ENCODE measurements around the gene PNO1.

The PNO1 gene

DNA sequence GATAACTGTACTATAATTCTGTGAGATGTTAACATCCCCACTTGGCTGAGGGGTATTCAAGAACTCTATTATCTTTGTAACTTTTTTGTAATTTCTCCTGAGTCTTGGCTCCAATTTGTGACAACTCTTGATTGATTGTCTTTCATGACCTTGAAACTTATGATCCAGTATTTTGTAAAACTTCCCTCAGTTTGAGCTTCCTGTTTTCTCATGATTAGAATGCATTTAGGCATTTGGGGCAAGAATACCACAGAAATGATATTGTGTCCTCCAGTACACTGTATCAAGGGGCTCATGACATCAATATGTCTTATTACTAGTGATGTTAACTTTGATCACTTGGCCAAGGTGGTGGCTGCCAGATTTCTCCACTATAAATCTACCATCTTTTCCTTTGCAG, 37.4 kb downstream of the PNO1 start:
- Histone ChIP-seq H2AFZ (no peak overlapping the region), H3K27me3 (ENCODE audit: control insufficient read depth, insufficient read depth, low read length) (no peaks in the 10 kb centered on the region), H3K36me3 (ENCODE audit: control insufficient read depth, insufficient read depth, low read length) (no peaks in the 10 kb centered on the region), H3K4me3 (ENCODE audit: low read depth, low read length) (no peak overlapping the region), H3K79me2 (peaks cover 17% of the 10 kb centered on the region), H3K9me3 (ENCODE audit: control insufficient read depth, low read length) (no peaks in the 10 kb centered on the region), H3K27ac (no peak overlapping the region), H3K4me1 (peaks cover 3% of the 10 kb centered on the region), H3K9ac (no peak overlapping the region), H3K4me2 (ENCODE audit: low read length) (no peak overlapping the region)
- TF ChIP-seq, protein P1, sequence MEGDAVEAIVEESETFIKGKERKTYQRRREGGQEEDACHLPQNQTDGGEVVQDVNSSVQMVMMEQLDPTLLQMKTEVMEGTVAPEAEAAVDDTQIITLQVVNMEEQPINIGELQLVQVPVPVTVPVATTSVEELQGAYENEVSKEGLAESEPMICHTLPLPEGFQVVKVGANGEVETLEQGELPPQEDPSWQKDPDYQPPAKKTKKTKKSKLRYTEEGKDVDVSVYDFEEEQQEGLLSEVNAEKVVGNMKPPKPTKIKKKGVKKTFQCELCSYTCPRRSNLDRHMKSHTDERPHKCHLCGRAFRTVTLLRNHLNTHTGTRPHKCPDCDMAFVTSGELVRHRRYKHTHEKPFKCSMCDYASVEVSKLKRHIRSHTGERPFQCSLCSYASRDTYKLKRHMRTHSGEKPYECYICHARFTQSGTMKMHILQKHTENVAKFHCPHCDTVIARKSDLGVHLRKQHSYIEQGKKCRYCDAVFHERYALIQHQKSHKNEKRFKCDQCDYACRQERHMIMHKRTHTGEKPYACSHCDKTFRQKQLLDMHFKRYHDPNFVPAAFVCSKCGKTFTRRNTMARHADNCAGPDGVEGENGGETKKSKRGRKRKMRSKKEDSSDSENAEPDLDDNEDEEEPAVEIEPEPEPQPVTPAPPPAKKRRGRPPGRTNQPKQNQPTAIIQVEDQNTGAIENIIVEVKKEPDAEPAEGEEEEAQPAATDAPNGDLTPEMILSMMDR (IDR thresholded peaks at IDR 0.05) = no peak

DNA sequence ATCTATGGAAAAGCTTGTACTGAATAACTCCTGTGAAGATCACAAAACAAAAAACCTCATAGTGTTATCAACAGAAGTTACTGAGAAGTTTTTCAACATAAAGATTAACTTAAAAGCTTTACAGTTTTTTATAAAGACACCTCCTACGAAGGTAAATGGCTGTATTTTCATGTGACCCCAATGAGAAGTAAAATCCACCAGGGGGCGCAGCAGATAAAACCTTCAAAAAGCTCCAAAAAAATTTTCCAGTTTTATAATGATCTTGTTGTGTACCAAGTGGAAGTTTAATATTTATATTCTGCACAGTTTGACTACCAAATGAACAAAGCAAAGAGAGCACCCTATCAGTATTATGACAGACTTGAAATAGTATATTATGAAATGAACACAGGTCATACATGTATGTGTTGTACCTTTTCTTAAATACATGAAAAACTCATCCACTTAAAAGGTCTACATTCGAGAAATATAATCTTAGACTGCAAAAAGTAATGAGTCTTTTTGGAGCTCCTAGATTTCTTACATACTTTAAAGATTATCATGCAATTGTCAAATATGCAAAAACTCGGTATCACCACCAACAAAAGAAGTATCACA, 38.5 kb downstream of the PNO1 start:
- TF ChIP-seq, protein P1 (IDR thresholded peaks at IDR 0.05) = peak; percentile 80
- no peak overlapping the region for H3K9ac ChIP-seq
- no peak overlapping the region for H3K4me3 ChIP-seq (ENCODE audit: low read depth, low read length)
- no peak overlapping the region for H3K27ac ChIP-seq
- no peaks in the 10 kb centered on the region for H3K36me3 ChIP-seq (ENCODE audit: control insufficient read depth, insufficient read depth, low read length)
- peaks cover 8% of the 10 kb centered on the region for H3K79me2 ChIP-seq
- H3K4me1 ChIP-seq = peaks cover 3% of the 10 kb centered on the region
- H3K4me2 ChIP-seq (ENCODE audit: low read length) = no peak overlapping the region
- no peaks in the 10 kb centered on the region for H3K9me3 ChIP-seq (ENCODE audit: control insufficient read depth, low read length)
- no peaks in the 10 kb centered on the region for H3K27me3 ChIP-seq (ENCODE audit: control insufficient read depth, insufficient read depth, low read length)
- no peak overlapping the region for H2AFZ ChIP-seq

DNA sequence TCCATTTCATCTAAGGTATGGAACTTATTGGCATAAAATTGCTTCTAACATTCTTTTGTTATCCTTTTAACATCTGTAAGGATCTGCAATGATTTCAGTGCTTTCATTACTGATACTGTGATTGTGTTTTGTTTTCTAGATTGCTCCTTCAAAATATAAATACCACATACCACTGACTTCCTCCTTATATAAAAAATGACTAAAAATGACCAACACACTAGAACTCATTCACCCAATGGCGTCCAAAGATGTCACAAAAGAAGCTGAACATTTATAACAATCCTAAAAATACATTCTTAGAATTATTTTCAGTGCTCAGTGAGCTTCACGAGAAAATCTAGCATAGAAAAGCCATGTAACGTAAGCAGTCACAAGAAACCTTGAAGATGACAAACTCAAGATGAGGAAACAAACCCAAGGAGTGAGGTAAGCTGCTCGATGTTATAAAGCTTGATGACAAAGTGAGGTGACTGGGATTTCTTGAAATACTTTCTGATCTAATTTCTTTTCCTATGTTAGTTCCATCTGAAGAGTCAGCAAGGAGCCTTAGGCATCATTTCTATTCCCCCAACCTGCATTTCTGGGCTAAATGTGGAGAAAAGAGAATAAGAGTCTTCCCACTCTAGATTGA, 42.6 kb downstream of the PNO1 start:
- TF ChIP-seq, protein P1 (IDR thresholded peaks at IDR 0.05) = no peak
- Histone ChIP-seq H3K27me3 (ENCODE audit: control insufficient read depth, insufficient read depth, low read length) (no peaks in the 10 kb centered on the region), H3K79me2 (peaks cover 2% of the 10 kb centered on the region), H3K9ac (no peak overlapping the region), H3K4me2 (ENCODE audit: low read length) (no peak overlapping the region), H3K27ac (no peak overlapping the region), H3K9me3 (ENCODE audit: control insufficient read depth, low read length) (no peaks in the 10 kb centered on the region), H3K36me3 (ENCODE audit: control insufficient read depth, insufficient read depth, low read length) (no peaks in the 10 kb centered on the region), H3K4me3 (ENCODE audit: low read depth, low read length) (no peak overlapping the region), H3K4me1 (no peaks in the 10 kb centered on the region), H2AFZ (no peak overlapping the region)

DNA sequence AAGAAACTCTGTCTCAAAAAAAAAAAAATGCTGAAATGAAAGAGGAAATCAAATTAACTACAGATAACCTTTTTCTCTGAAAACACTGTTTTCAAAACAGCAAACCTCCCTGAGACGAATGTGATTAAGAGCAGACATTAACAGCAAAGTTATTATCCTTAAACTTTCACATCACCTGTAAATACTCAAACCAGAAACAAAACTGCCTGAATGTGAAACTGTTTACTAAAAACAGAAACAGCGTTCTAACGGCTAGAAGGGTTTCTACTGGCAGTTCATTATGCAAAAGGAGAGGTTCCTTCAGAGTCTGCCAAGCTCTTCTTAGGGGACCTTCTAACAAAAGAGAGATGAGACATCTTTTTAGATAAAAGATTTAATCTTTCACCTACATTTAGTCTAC, 45.9 kb downstream of the PNO1 start:
- Histone ChIP-seq H3K9ac (no peak overlapping the region), H3K27ac (no peak overlapping the region), H2AFZ (no peak overlapping the region), H3K27me3 (ENCODE audit: control insufficient read depth, insufficient read depth, low read length) (no peaks in the 10 kb centered on the region), H3K36me3 (ENCODE audit: control insufficient read depth, insufficient read depth, low read length) (no peaks in the 10 kb centered on the region), H3K9me3 (ENCODE audit: control insufficient read depth, low read length) (no peaks in the 10 kb centered on the region), H3K79me2 (peaks cover 8% of the 10 kb centered on the region), H3K4me2 (ENCODE audit: low read length) (peak overlapping the region; percentile 15), H3K4me3 (ENCODE audit: low read depth, low read length) (peak overlapping the region; percentile 17), H3K4me1 (no peaks in the 10 kb centered on the region)
- TF ChIP-seq, protein P1 (IDR thresholded peaks at IDR 0.05) = no peak

DNA sequence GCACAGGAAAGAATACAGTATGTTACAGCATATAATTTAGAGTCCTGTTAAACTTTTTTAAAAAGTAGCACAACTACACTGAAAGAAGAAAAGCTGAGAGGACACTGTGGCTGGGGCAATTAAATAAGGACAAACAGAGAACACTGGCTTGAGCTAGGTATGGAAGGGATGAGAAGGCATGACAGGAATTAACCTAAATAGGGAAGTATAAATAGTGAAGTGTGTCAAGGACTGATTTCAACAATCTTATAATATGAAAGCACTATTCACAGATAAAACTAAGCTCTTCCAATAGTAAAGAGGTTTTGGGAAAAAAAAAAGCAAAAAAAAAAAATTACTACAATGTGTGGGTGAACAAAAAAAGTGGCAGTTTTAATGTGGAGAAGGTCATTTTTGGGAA, 49.1 kb downstream of the PNO1 start:
- Histone ChIP-seq H3K27me3 (ENCODE audit: control insufficient read depth, insufficient read depth, low read length) (no peaks in the 10 kb centered on the region), H3K4me1 (no peaks in the 10 kb centered on the region), H3K4me3 (ENCODE audit: low read depth, low read length) (no peak overlapping the region), H3K79me2 (peaks cover 18% of the 10 kb centered on the region), H3K9me3 (ENCODE audit: control insufficient read depth, low read length) (no peaks in the 10 kb centered on the region), H2AFZ (no peak overlapping the region), H3K9ac (no peak overlapping the region), H3K4me2 (ENCODE audit: low read length) (no peak overlapping the region), H3K27ac (no peak overlapping the region), H3K36me3 (ENCODE audit: control insufficient read depth, insufficient read depth, low read length) (no peaks in the 10 kb centered on the region)
- TF ChIP-seq, protein P1 (IDR thresholded peaks at IDR 0.05) = no peak

All from parathyroid adenoma (tissue), 2 donors.